GM19467 (cell line): ENCODE results near the gene PHRF1.

Source experiments
- ATAC-seq: cut with Tn5 transposase; IDR thresholded peaks from one replicate; pipeline ENCODE4 v1.9.1; 2021; ENCODE audit warnings: mild to moderate bottlenecking, moderate library complexity; ENCODE audit not compliant: unreplicated experiment

The PHRF1 gene

DNA sequence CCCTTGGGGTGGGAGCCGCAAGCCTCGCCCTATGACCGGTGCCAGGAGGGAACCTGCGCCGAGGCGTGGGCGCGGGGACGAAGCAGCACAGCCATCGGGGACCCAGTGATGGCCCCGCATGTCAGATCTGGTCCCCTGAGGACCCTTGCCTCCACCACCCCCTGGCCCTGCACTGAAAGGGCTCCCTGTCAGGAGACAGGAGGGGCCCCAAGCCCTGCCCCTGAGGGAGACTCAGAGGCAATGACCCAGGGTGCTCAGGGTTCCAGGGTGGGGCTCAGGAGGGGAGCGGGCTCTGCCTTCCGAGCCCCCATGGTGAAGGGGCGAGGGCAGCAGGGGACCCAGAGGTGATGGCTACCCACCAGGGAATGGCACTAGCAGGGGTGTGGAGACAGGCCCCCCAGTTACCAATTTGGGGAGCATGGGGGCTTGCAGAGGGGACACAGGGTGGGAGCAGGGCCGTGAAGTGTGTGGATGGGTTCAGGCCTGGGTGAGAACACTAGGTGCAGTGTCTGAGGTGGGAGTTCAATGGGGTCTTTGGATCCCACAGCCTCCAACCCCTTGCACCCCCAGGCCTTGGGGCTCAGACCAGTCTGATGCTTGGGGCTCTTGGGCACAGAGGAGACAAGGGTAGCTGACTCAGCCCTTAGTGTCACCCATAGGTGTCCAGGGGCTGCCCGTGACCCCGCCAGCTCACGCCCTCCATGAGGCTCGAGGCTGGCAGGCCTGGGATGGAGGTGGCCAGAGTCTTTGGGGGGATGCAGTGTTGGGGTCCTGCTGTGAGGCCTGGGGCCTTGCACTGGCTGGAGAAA lies 38.4 kb upstream of the PHRF1 start:
- ATAC-seq: no peak

DNA sequence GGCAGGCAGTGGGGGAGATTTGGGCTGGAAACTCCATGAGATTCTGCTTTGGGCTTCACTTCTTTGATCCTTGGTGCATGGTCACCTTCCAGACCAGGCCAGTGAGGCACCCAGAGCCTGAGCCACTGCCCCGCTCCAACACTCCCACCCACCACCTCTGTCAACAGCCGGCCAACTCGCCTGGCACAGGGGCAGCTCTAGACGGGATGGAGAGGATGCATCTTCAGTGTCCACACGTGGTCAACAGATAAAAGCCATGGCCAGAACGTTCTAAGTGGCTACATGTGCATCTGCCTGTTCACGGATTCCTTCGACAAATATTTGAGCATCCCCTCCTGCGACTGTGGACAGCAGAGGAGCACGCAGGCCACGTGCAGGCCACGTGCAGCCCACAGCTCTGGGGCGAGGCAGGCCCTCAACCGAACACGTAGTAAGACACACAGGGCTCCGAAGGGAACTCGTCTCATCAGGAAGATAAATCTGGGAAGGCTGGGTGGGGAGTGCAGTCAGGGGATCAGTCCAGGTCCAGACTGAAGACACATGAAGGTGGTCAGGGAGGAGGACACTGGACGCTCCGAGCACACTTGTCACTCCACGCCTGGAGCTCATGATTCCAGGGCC lies 37.7 kb upstream of the PHRF1 start:
- no peak for ATAC-seq

DNA sequence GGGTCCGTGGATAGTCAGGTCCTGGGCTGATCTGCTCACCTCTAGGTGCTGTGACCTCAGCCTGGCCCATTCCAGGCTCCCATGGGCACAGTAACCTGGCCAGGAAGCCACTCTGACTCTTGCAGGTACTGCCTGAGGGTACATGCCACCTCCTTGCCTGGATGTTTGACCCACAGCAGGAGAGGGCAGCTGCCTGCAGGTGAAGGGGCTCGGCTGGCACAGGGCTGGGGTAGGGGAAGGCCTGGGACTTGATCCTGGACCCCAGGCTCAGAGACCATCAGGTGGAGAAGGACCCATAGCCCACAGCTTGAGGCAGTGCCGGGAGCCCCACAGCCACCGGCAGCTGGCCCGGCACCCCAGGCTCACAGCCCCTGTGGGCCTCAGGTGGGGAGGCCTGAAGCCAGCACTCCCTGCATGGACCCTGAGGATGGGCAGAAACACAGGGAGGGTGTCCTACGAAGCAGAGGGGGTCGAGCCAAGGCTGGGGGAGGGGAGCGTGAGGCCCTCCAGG lies 36.2 kb upstream of the PHRF1 start:
- ATAC-seq: no peak

DNA sequence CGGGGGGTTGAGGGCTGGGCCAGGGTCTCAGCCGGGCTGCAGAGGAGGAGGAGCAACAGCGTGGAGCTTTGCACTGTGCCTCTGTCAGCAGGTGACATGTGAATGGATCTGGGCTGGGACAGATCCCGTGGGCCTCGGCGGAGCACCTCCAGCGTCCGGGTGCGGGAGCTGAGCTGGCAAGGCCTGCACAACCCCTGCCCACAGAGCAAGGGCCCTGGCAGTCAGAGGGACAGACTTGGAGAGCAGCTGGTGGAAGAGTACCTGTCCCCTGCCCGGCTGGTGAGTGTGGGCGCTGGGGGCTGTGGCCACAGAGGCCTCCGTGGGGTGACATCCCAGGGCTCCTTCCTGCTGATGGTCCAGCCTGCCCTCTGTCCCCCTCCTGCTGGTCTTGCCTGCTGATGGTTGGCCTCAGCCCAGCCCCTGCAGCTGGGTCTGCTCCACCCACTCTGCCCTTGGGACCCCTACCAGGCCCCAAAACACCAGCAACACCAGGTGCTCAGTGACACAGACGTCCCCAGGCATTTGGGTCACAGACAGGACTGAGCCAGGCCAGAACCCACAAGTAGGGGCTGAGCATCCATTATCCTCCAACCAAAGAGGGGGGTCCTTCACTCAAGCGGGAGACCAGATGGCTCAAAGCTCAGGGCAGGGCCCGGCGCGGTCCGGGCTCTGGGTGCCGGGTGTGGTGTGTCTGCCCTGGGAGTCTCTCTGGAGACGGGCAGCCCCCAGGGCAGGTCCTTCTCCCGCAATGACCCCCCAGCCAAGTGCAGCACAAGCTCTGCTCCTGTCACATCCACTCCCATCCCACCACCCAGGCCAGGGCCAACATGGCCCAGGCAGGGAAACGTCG lies 35.5 kb upstream of the PHRF1 start:
- ATAC-seq: no peak

DNA sequence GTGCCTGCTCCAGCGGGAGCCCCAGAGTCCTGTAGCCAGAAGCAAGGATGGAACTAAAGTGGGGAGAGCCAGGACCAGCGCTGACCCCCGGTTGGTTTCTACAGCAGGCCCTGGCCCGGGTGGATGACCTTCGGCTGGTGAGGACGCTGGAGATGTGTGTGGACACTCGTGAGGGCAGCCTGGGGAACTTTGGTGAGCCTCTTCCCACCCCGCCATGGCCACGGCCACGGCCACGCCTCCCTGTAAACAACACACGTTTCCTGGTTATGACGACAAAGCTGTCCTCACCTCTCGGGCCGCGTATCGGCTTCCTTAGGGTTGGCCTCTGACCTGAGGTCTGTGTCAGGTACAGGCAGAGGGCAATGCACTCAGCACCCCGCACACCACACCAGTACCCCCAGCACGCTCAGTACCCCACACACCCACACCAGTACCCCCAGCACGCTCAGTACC lies 34.8 kb upstream of the PHRF1 start:
- ATAC-seq: no peak

DNA sequence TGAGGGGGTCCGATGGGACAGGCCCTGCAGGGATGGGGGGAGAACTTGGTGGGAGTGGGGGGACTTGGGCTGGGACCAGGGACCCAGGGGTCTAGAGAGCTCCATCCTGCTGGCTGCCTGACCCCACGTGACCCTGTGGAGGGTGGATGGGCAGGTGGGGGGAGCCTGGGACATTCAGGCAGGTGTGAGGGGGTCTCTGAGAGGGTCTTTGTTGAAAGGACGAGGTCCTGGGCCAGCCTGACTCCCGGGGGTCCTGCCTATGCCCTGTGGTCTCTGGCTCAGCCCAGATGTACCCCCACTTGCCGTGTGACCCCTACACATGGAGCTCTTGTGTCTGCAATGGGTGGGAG lies 31.5 kb upstream of the PHRF1 start:
- no peak for ATAC-seq

DNA sequence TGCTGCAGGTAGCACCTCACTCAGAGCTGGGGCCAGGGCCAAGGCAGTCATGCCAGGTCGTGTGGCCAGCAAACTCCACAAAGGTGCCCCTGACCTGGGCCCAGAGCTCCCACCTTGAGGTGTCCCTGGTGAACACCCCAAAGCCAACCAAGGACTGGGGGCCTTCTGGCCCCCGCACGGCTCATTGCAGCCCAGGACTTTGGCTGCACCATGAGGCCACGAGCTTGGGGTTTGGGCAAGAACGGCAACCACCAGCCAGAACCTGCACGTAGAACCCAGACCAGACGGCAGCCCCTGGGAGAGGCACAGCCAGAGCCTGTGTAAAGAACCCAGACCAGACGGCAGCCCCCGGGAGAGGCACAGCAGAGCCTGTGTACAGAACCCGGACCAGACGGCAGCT lies 31.1 kb upstream of the PHRF1 start:
- ATAC-seq: no peak

DNA sequence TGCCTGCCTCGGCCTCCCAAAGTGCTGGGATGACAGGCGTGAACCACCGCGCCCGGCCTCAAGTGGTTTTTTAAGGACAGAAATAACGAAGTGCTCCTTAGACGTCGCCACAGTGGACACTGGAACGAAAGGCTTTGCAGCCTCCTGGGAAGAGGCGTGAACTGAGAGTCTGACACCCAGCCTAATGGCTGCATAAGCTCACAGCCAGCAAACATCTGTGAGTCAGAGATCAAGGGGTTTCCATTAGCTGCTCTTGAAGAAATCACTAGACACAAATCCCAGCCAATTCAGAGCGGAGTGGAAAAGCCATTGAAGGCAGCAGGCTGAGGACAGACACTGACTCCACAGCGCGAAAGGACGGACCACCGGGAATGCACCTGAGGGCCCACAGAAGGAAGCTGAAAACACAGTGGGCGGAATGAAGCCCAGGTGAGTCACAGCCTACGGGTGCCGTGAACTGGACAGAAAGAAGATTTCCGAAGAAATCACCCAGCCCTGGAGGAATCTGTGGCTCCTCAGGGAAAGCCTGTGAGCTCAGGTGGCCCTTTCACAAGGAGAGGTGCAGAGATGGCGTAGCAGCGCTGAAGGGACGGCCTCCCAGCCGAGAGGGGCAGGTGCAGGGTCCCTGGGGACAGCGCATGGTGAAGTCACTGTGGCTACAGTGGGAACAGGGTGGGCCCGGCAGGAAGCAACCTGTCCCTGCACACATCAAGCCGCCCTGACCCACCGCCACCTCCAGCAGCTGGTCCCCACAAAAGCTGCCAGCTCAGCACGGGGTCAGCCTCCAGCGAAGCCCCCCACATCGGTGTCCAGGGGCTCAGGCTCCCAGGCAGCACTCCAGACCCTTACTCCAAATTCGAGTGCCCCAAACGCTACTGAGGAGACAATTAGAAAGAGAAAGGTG lies 27.3 kb upstream of the PHRF1 start:
- no peak for ATAC-seq

DNA sequence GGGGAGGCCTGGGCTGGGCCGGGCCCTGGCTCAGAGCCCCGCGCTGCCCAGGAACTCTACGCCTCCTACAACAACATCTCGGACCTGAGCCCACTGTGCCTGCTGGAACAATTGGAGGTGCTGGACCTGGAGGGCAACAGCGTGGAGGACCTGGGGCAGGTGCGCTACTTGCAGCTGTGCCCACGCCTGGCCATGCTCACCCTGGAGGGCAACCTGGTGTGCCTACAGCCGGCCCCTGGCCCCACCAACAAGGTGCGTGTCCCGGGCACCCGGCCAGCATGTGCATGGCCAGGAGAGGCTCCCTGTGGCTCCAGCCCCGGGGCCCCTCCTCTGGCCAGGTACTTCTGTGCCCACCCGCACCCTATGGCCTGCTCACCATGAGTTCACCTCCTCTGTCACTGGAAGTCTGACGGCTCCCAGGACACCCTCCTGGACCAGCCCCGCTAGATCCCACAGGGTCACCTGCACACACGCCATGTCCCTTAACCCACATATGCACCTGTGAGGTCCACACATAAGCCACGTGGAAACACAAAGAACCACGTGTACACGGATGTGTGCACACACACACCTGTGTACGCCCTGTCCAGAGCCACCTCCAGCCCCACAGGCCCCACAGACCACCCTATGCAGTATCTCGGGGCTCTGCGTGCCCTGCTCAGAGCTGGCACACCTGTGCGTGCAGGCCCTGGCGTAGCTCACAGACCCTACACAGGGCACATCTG lies 26.1 kb upstream of the PHRF1 start:
- ATAC-seq: no peak

DNA sequence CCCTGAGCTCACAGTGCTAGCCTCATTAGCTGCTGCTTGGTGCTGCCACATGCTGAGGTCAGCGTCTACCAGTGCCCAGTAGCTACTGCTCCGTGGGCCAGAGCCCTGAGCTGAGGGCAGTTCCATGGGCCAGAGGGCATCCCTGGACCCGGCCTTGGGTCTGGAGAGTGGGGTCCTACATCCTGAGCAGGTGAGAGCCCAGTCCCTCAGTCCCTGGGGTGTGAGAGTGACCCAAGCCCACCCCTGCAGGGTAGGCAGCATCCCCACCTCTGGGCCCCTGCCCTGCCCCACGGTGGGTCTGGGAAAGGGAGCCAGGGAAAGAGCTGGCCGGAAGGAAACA lies 25.6 kb upstream of the PHRF1 start:
- no peak for ATAC-seq

DNA sequence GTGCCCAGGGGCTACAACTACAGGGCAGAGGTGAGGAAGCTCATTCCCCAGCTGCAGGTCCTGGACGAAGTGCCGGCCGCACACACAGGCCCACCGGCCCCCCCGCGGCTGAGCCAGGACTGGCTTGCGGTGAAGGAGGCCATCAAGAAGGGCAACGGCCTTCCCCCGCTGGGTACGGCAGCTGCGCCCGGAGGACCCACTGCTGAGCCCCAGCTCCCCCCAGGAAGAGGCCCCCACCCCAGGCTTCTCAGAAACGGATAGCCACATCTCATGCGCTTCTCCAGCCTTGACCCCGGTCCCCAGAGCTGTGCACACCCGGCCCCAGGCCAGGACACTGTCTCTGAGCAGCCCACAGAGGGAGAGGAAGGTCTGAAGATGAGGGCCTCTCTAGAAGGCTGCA lies 25.1 kb upstream of the PHRF1 start:
- ATAC-seq: no peak

DNA sequence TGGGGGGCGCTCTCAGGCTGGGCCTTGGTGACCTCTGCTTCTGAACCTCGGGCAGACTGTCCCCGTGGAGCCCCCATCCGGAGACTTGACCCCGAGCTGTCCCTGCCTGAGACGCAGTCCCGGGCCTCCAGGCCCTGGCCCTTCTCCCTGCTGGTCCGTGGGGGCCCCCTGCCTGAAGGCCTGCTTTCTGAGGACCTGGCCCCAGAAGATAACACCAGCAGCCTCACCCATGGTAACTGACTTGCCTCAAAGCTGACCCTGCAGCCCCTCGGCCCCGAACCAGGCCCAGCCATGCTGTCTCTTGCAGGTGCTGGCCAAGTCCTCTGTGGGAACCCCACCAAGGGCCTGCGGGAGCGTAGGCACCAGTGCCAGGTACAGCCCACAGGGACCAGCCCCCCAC lies 24.7 kb upstream of the PHRF1 start:
- no peak for ATAC-seq

DNA sequence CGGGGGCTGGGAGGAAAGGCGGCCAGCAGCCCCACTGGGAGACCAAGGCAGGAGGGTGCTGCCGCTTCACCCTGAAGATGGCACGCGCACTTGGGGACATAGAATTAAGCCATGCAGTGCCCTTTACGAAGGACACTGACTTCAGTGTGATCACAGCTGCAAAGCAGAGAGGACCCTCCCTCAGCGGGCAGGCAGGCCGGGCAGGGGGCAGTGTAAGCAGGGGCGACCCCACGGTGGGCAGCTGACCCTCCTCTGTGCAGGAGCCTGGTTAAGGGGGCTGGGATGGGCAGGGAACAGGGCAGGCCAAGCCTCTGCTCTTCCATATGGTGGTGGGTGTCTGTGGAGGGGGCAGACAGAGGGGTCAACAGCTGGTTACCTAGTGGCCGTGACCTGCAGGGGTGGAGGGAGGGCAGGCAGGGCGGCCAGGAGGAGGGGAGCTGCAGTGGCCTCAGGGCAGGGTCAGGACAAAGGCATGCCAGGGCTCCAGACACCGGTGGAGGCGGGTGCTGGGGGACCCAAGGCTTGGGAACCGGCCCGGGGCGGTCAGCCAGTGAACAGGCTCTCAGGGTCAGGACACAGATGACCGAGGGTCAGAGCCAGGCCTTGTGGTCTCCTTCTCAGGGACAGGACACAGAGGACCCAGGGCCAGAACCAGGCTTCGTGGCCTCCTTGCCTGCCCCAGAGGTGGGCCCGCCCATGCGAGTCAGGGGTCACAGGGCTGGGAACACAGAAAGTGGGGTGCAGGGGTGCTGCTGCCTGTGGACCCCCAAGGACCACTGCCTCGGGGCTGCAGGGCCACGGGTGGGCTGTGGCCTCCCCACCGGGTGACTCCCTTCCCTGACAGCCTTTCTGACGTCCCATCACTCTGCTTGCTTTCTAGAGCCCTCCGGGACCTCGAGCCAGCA lies 22.9 kb upstream of the PHRF1 start:
- ATAC-seq: no peak

DNA sequence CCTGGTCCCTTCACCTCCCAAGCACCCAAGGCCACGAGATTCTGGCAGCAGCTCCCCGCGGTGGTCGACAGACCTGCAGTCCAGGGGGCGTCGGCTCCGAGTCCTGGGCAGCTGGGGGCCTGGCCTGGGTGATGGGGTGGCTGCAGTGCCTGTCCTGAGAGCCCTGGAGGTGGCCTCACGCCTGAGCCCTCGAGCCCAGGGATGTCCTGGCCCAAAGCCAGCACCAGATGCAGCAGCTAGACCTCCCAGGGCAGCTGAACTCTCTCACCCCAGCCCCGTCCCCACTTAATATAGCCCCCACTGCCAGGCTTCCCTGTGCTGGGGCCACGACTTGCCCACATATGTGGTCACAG lies 22.3 kb upstream of the PHRF1 start:
- ATAC-seq: no peak

DNA sequence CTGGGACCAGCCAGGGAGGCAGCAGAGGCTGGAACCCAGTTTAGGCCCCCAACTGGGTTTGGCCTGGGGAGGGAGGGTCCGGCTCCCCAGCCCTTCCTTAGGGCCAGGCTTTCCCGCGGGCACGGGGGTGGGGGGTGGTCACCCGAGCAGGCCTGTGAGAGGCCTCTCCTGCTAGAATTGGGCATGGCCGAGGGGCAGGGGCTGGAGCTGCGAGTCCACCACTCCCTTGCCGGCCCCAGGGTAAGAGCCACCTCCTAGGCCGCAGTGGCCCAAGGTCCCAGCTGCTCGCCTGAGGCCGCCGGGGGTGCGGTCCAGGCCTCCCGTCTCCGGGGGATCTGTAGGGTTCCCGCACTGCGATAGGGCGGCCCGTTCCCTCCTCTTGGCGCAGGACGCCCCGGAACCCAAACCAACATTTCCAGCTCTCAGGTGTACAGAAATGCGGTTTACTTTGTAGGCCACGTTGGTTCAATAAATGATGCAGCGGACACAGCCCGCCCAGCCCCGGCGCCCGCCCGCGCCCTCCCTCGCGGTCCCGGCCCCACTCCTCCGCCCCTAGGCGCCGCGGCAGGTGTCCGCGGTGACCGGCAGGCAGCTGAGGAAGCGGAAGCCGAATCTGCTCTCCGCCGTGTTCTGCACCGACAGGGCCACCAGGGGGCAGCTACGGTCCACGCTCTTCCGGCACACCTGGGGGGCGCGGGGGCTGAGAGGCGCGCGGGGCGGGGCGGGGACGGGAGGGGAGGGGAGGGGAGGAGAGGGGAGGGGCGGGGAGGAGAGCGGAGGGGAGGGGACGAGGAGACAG lies 21.6 kb upstream of the PHRF1 start:
- no peak for ATAC-seq

DNA sequence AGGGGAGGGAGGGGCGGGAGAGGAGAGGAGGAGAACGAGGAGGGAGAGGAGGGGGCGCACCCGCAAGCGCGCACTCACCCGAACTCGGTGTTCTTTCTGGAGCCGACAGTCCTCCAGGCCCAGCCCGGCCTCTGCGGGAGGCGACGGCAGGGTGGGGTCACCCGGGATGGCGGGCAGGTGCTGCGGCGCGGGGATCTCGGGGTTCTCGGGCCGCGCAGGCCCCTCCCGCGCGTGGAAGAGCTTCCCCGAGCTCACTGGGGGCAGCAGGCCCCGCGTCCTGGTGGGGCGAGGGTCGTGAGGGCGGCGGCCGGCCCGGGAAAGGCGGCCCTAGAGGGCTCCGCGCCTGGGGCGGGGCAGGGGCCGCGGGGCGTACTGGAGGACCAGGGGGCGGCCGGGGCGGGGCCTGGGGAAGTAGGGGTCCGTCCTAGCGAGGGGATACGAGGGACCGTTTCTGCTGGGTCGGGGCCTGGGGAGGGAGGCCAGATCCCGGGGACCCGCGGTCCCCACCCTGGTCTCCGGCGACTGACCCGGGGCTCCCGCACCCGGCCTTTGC lies 21.0 kb upstream of the PHRF1 start:
- no peak for ATAC-seq

DNA sequence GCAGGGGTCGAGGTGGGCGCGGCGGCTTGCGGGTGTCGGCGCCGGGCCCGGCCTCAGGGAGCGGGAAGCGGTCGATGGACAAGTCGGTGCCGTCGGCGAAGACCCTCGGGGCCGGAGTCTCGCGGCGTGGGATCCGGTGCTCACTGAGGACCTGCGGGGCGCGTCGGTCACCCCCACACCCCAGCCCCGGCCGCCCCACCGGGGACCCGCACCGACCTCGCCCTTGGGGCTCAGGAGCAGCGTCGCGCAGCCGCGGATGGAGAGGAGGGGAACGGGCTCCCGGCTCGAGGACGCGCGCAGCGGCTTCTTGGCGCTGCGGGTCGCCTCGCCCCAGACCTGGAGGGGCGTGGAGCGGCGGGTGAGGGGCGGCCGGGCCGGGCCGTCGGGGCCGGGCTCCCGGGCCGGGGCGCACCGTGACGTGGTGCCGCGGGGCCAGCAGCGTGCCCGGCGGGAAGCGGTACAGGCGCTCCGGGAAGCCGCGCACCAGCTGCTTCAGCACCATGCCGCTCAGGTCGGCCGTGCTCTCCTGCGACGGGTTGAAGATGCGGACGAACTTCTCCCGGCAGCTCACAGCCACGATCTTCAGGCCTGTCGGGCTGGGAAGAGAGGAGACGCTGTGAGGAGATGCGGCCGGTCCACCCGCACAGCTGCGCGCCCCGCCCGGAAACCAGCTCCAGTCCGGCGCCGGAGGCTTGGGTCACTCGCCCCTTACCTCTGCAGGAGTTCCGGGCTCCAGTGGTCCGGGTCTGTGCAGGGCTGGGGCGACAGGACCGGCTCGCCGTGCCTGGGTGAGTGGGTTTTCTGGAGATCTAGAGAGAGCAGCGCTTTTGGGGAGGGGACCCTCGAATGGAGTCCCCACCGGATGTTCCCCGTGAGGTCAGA lies 20.2 kb upstream of the PHRF1 start:
- no peak for ATAC-seq
